ENCODE measurements around the gene PRDX1. TPM values are rescaled to one million over a fixed set of nuclear protein-coding genes. Genes with fewer than 3 reads are reported as not detected.

The PRDX1 gene
- total RNA-seq, 1 donor = 467 TPM

DNA sequence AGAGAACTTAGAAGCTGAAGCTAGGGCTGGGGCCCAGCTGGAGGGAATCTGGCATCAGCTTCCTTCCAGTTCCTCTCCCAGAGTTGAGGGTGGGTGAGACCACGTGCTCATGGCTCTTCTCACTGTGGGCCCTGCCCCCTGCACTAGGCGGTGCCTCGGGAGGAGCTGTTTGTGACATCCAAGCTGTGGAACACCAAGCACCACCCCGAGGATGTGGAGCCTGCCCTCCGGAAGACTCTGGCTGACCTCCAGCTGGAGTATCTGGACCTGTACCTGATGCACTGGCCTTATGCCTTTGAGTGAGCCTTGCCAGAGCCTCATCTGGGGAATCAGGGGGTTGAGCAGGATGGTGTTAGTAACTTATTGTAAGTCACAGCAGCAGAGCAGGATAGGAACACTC is 45.0 kb upstream of the PRDX1 start:
- no peak overlapping the region for H3K4me3 ChIP-seq (ENCODE audit: low read depth, low read length)
- TF ChIP-seq, protein P1, sequence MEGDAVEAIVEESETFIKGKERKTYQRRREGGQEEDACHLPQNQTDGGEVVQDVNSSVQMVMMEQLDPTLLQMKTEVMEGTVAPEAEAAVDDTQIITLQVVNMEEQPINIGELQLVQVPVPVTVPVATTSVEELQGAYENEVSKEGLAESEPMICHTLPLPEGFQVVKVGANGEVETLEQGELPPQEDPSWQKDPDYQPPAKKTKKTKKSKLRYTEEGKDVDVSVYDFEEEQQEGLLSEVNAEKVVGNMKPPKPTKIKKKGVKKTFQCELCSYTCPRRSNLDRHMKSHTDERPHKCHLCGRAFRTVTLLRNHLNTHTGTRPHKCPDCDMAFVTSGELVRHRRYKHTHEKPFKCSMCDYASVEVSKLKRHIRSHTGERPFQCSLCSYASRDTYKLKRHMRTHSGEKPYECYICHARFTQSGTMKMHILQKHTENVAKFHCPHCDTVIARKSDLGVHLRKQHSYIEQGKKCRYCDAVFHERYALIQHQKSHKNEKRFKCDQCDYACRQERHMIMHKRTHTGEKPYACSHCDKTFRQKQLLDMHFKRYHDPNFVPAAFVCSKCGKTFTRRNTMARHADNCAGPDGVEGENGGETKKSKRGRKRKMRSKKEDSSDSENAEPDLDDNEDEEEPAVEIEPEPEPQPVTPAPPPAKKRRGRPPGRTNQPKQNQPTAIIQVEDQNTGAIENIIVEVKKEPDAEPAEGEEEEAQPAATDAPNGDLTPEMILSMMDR (IDR thresholded peaks at IDR 0.05; ENCODE audit: insufficient read depth, low read length) = no peak
- DNase-seq (ENCODE audit: low read depth) = peak; percentile 25

DNA sequence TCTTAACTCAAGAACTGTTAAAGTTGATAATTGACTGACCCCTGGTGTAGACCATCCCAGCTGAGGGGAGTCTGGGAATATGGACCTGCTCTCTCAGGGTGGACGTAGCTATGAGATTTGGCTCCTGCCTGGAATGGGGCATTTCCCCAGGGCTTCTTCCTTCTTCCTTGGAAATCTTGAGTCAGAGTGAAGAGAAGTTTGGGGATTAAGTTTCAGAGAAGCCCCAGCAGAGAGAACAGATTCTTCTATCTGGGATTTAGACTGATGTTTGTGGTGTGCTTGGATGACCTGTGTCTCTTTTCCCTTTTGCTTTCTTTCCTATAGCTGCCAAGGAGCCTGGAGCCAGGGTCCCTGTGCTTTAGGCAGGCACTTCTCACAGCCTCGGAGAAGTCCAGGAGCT is 42.2 kb upstream of the PRDX1 start:
- TF ChIP-seq, protein P1 (IDR thresholded peaks at IDR 0.05; ENCODE audit: insufficient read depth, low read length) = no peak
- H3K4me3 ChIP-seq (ENCODE audit: low read depth, low read length) = no peak overlapping the region
- DNase-seq (ENCODE audit: low read depth) = no peak

DNA sequence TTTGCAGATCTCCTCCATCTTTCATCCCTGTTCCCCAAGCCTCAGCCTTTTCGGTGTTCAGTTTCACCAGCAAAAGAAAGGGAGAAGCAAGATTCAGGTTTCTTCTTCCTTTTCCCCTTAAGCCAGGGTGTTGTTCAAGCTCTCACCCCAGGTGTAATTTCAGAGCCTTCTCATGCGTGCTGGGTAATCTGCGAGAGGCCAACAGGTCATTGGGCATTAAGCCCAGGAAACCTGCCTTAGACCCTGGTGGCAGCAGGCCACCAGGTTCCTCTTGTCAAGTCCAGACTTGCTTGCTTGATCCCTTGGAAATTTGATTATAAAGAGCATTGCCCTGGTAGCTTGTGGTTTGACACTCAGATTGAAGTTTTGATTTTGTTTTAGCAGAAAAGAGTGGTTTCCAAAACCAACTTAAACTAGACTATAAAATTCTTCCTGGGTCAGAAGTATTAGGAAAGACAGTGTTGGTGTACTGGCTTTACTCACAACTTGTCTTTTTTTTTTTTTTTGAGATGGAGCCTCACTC is 35.8 kb upstream of the PRDX1 start:
- DNase-seq (ENCODE audit: low read depth) = no peak
- H3K4me3 ChIP-seq (ENCODE audit: low read depth, low read length) = no peak overlapping the region
- TF ChIP-seq, protein P1 (IDR thresholded peaks at IDR 0.05; ENCODE audit: insufficient read depth, low read length) = no peak

DNA sequence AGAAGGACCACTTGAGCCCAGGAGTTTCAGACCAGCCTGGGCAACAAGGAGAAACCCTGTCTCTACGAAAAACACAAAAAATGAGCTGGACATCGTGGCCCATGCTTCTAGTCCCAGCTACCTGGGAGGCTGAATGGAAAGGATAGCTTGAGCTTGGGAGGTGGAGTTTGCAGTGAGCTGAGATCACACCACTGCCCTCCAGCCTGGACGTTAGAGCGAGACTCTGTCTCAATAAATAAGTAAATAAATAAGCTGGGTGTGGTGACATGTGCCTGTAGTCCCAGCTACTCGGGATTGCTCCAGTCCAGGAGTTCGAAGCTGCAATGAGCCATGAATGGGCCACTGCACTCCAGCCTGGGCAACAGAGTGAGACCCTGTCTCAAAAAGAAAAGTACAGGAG is 32.5 kb upstream of the PRDX1 start:
- TF ChIP-seq, protein P1 (IDR thresholded peaks at IDR 0.05; ENCODE audit: insufficient read depth, low read length) = no peak
- no peak overlapping the region for H3K4me3 ChIP-seq (ENCODE audit: low read depth, low read length)
- DNase-seq (ENCODE audit: low read depth) = no peak

DNA sequence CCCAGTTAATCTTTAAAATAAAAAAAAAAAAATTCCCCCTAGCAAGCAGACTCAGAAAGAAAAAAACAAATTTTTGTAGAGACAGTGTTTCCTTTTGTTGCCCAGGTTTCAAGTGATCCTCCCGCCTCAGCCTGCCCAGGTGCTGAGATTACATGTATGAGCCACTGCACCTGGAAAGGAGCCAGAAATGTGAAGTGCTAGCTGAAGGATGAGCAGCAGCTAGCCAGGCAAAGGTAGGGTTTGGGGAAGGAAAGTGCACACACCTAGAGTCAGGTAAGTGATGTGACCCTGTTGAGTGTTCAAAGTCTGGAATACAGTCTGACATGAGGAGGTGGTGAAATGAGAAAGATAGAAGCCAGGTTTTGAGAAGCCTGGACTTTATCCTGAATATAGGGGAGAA is 30.6 kb upstream of the PRDX1 start:
- DNase-seq (ENCODE audit: low read depth) = no peak
- no peak overlapping the region for H3K4me3 ChIP-seq (ENCODE audit: low read depth, low read length)
- TF ChIP-seq, protein P1 (IDR thresholded peaks at IDR 0.05; ENCODE audit: insufficient read depth, low read length) = no peak

DNA sequence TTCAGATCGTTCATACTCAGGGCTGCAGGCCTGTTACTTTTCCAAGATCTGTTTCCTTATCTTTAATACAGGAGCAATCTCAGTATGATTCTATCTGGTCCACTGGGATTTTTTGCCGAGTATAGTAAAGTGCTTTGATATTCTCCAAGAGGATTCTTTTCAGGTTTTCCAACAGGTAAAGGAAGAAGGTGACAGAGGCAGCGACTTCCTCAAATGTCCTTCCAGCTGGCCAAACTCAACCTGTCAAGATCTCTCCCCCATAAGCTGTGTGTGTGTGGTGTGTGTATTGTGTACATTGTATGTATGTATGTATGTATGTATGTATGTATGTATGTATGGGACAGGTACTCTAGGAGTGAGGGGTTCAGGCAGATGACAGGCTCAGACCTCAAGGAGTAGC is 30.0 kb upstream of the PRDX1 start:
- peak overlapping the region; percentile 88 for H3K4me3 ChIP-seq (ENCODE audit: low read depth, low read length)
- TF ChIP-seq, protein P1 (IDR thresholded peaks at IDR 0.05; ENCODE audit: insufficient read depth, low read length) = no peak
- DNase-seq (ENCODE audit: low read depth) = no peak

All from fibroblast of the aortic adventitia (primary cell).